Measurements from ENCODE around the gene TMEM154. TPM values are rescaled to one million over a fixed set of nuclear protein-coding genes. Genes with fewer than 3 reads are reported as not detected.

The TMEM154 gene
- total and polyA plus RNA-seq, 3 donors from 2014 or later, result 0.56 to 0.63 (median 0.57) TPM

- intact Hi-C loops (cut with DNase I; ENCODE audit: low total_unique reads), result loop anchor here (5.0 kb wide), 1 partner anchor 1797 kb away; no protein-coding TSS in a partner anchor
- no peak for DNase-seq
- 79 to 90% methylated on average over 4 of the region's 4 CpGs for WGBS, 2 donors
Measured at GRCh38 chr4:152609481-152609880, 70.3 kb downstream of the TMEM154 start.

GRCh38 chr4:152607178-152607577 is 72.6 kb downstream of the TMEM154 start:
- 51% methylated on average over 7 of the region's 7 CpGs for WGBS, 2 donors
- no peaks in the 10 kb centered on the region for H3K36me3 ChIP-seq (ENCODE audit: low read depth, missing control alignments)
- no peaks in the 10 kb centered on the region for H3K4me1 ChIP-seq
- no peaks in the 10 kb centered on the region for H3K9me3 ChIP-seq
- H3K4me3 ChIP-seq, result no peak overlapping the region
- TF ChIP-seq CTCF (IDR thresholded peaks at IDR 0.05), result no peak
- TF ChIP-seq POLR2A (IDR thresholded peaks at IDR 0.05), result no peak
- intact Hi-C loops (cut with DNase I; ENCODE audit: low total_unique reads), result loop anchor here (5.0 kb wide), 1 partner anchor 1795 kb away; no protein-coding TSS in a partner anchor
- DNase-seq, result no peak
- no peaks in the 10 kb centered on the region for H3K27me3 ChIP-seq
- H3K27ac ChIP-seq, result no peak overlapping the region

More at GRCh38 chr4:152609481-152609880, 70.3 kb downstream of the TMEM154 start:
- H3K27me3 ChIP-seq, result no peaks in the 10 kb centered on the region
- no peaks in the 10 kb centered on the region for H3K4me1 ChIP-seq
- no peak overlapping the region for H3K27ac ChIP-seq
- no peak overlapping the region for H3K4me3 ChIP-seq
- H3K9me3 ChIP-seq, result no peaks in the 10 kb centered on the region
- TF ChIP-seq CTCF (IDR thresholded peaks at IDR 0.05) (no peak), POLR2A (IDR thresholded peaks at IDR 0.05) (no peak)
- no peaks in the 10 kb centered on the region for H3K36me3 ChIP-seq (ENCODE audit: low read depth, missing control alignments)

GRCh38 chr4:152606753-152607152 is 73.0 kb downstream of the TMEM154 start:
- TF ChIP-seq CTCF (IDR thresholded peaks at IDR 0.05), result no peak
- H3K4me3 ChIP-seq, result no peak overlapping the region
- no peaks in the 10 kb centered on the region for H3K27me3 ChIP-seq
- H3K4me1 ChIP-seq, result no peaks in the 10 kb centered on the region
- no peak overlapping the region for H3K27ac ChIP-seq
- no peaks in the 10 kb centered on the region for H3K9me3 ChIP-seq
- H3K36me3 ChIP-seq (ENCODE audit: low read depth, missing control alignments), result no peaks in the 10 kb centered on the region
- no peak for DNase-seq
- intact Hi-C loops (cut with DNase I; ENCODE audit: low total_unique reads), result loop anchor here (5.0 kb wide), 1 partner anchor 1794 kb away; no protein-coding TSS in a partner anchor
- 59 to 66% methylated on average over 8 of the region's 8 CpGs for WGBS, 2 donors

GRCh38 chr4:152605641-152606335 is 74.0 kb downstream of the TMEM154 start:
- H3K27me3 ChIP-seq, result no peaks in the 10 kb centered on the region
- H3K9me3 ChIP-seq, result no peaks in the 10 kb centered on the region
- intact Hi-C loops (cut with DNase I; ENCODE audit: low total_unique reads), result loop anchor here (5.0 kb wide), 1 partner anchor 1793 kb away; no protein-coding TSS in a partner anchor
- no peak for DNase-seq
- TF ChIP-seq POLR2A (IDR thresholded peaks at IDR 0.05) (no peak), CTCF (IDR thresholded peaks at IDR 0.05) (no peak)
- no peak overlapping the region for H3K27ac ChIP-seq
- WGBS, 2 donors, result 76 to 83% methylated on average over 10 of the region's 10 CpGs
- no peaks in the 10 kb centered on the region for H3K4me1 ChIP-seq
- no peaks in the 10 kb centered on the region for H3K36me3 ChIP-seq (ENCODE audit: low read depth, missing control alignments)
- no peak overlapping the region for H3K4me3 ChIP-seq

- intact Hi-C loops (cut with DNase I; ENCODE audit: low total_unique reads), result loop anchor here (5.0 kb wide), 1 partner anchor 1793 kb away; no protein-coding TSS in a partner anchor
- Histone ChIP-seq H3K36me3 (ENCODE audit: low read depth, missing control alignments) (no peaks in the 10 kb centered on the region), H3K4me3 (no peak overlapping the region), H3K27me3 (no peaks in the 10 kb centered on the region), H3K27ac (no peak overlapping the region), H3K4me1 (no peaks in the 10 kb centered on the region), H3K9me3 (no peaks in the 10 kb centered on the region)
- TF ChIP-seq POLR2A (IDR thresholded peaks at IDR 0.05) (no peak), CTCF (IDR thresholded peaks at IDR 0.05) (no peak)
- no peak for DNase-seq
- 71 to 89% methylated on average over 1 to 2 of the region's 2 CpGs for WGBS, 2 donors
Measured at GRCh38 chr4:152605031-152605430, 74.8 kb downstream of the TMEM154 start.
